GM12873 (cell line): ENCODE measurements around the gene TTBK1.

Experiments used
- TF ChIP-seq, protein P1 (sequence below): IDR thresholded peaks from 2 replicates; pipeline ENCODE4 v1.5.1; 2012; ENCODE audit warnings: low read depth, mild to moderate bottlenecking, moderate library complexity, low read length, control low read depth; ENCODE audit not compliant: insufficient read depth; ENCODE audit errors: missing control alignments

The TTBK1 gene

DNA sequence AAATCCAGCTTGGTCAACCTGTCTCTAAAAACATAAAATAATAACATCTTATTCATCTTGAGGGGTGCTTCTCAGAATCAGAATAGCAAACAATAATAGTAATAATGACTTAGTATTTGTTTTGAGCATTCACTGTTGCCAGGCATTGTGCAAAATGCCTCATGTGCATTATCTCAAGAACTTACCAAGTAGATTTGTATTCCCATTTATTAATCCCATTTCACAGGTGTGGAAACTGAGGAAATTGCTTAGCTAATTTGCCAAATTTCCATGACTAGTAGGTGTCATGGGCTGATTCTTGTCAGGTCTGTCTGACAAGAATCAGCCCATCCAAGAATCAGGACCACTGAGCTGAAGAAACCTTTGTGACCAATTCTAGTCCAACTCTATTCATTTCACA is 5.5 kb downstream of the TTBK1 start:
- TF ChIP-seq, protein P1, sequence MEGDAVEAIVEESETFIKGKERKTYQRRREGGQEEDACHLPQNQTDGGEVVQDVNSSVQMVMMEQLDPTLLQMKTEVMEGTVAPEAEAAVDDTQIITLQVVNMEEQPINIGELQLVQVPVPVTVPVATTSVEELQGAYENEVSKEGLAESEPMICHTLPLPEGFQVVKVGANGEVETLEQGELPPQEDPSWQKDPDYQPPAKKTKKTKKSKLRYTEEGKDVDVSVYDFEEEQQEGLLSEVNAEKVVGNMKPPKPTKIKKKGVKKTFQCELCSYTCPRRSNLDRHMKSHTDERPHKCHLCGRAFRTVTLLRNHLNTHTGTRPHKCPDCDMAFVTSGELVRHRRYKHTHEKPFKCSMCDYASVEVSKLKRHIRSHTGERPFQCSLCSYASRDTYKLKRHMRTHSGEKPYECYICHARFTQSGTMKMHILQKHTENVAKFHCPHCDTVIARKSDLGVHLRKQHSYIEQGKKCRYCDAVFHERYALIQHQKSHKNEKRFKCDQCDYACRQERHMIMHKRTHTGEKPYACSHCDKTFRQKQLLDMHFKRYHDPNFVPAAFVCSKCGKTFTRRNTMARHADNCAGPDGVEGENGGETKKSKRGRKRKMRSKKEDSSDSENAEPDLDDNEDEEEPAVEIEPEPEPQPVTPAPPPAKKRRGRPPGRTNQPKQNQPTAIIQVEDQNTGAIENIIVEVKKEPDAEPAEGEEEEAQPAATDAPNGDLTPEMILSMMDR: no peak

DNA sequence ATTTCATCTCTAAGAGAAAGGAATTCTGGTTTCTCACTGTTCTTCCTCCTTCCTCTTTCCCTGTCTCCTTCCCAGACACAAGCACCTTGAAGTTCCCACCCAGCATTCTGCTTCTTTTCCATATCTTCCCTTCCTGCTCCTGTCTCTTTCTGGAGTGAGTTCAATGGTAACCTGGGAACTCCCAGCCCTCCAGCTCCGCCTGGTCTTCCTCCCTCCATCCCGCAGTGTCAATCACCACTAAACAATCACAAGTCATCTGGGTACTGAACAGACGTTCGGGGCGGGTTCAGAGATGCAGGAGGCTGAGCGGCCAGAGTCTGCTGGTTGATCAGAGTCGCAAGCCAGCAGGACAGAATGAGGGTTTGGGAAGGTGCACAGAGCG is 7.7 kb downstream of the TTBK1 start:
- TF ChIP-seq, protein P1: no peak

DNA sequence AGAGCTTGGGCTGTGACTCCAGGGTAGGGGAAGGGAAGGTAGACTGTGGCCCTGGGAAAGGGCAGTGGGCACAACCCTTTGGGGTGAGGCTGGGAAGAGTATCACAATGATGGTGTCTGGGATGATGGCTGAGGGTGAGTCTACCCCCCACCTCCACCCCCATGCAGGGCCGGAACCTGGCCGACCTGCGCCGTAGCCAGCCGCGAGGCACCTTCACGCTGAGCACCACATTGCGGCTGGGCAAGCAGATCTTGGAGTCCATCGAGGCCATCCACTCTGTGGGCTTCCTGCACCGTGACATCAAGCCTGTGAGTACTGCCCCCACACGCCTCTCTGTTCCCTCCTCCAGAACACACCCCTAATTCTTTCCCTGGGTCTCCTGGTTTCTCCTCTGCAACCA is 10.1 kb downstream of the TTBK1 start:
- TF ChIP-seq, protein P1: no peak

DNA sequence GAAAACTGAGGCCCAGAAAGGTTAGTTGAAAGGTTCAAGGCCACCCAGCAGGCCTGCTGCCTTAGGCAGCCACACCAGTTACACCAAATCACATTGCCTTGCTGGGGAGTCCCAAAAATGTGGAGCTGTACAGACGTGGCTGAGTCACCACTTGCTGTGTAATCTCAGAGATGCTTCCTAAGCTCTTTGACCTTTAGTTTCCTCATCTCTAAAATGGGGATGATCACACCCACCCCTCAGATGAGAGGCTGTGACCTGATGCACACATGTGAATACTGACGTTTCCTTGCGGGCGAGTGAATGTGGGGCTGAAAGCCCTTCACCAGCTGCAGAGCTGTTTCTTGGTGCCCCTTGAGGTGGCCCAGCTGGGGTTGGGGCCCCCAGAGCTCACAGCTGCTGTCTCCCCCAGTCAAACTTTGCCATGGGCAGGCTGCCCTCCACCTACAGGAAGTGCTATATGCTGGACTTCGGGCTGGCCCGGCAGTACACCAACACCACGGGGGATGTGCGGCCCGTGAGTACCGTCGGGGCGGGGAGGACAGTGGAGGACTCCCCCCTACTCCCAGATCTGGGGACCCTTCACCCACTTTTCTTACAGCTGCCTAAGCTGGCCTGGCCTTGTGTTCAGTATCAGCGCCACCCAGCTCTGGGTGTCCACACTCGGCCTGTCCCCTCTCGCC is 11.0 kb downstream of the TTBK1 start:
- TF ChIP-seq, protein P1: no peak

DNA sequence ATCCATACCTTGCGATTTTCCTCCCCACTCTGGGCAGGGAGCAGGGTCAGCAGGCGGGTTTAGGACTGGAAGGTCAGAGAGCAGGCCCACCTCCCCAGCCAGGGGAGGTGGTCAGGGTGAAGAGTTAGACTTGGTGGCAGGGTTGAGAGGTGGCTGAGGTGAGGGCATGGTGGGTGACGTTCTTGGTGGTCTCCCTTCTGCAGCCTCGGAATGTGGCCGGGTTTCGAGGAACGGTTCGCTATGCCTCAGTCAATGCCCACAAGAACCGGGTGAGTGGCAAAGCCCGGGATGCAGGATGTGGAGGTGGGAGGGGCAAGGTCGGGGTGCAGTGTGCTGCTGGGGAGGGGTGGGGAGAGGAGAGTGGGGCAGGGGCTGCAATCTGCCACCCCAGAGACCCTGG is 11.6 kb downstream of the TTBK1 start:
- TF ChIP-seq, protein P1: no peak

DNA sequence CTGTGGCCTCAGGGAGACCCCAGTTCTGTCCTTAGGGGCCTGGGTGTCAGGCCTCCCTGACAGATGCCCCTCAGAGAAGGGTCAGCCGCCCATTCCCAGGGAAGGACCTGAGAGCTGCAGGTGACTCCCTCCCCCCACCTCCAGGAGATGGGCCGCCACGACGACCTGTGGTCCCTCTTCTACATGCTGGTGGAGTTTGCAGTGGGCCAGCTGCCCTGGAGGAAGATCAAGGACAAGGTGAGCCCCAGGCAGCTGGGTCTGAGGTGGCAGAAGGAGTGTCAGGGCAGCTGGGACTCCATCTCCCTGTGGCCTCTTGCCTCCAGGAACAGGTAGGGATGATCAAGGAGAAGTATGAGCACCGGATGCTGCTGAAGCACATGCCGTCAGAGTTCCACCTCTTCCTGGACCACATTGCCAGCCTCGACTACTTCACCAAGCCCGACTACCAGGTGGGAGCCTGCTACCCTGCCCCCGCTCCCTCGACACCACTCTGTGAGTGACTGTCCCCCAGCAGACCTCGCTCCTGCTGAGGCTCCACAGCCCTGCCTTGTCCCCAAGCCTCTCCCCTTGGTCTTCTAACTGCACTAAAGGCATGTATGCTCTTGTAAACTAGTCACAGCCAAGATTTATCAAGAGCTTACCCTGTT is 12.2 kb downstream of the TTBK1 start:
- TF ChIP-seq, protein P1: no peak

DNA sequence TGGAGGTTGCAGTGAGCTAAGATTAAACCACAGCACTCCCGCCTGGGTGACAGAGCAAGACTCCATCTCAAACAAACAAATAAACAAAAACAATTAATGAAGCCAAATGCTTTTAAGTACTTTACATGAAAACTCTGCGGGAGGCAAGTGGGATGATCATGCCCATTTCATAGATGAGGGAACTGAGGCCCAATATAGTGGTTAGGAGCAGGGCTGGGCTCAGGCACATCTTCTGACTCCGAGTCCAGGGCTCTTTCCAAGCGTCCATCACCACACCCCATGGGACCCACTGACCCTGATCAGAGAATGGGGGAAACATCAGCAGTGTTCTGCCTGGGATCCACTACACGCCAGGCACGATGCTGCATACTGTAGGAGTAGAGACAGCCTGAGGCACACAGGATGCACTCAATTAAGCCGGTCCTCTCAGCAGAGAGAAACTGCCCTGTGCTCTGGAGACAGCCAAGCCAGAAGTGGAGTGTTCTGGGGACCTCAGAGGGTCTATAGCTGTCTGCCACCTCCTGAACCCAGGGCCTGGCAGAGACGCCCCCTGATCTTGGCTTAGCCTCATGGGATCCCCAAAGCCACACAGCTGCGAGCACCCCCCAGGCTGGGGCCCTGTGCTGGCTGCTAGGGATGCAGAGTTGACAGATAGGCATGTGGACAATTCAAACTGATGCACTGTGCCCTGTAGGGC is 13.5 kb downstream of the TTBK1 start:
- TF ChIP-seq, protein P1: no peak
